Dendritic cell treated with granulocyte-macrophage colony-stimulating factor and Interleukin-4, amounts not matched to agents 40 ng/mL and 50 ng/mL, for 4 days (primary cell): ENCODE results near the gene ZNF567.
"Not testable (repeated sequence)": the region's sequence is repeated elsewhere in the genome, so short reads cannot be mapped to it uniquely, and the experiment has no call there.

Source experiments
- H3K27ac Mint-ChIP-seq: one replicate; pipeline ENCODE4 v1.8.0; 2022; ENCODE audit warnings: mild to moderate bottlenecking, mixed read lengths
- H3K27me3 Mint-ChIP-seq: one replicate; pipeline ENCODE4 v1.8.0; 2022; ENCODE audit warnings: mild to moderate bottlenecking, mixed read lengths
- H3K36me3 Mint-ChIP-seq: one replicate; pipeline ENCODE4 v1.8.0; 2022; ENCODE audit warnings: low read depth, mixed read lengths
- H3K4me1 Mint-ChIP-seq: one replicate; pipeline ENCODE4 v1.8.0; 2022; ENCODE audit warnings: low read depth, mixed read lengths
- H3K4me3 Mint-ChIP-seq: one replicate; pipeline ENCODE4 v1.8.0; 2022; ENCODE audit warnings: mild to moderate bottlenecking, moderate library complexity, mixed read lengths
- H3K9me3 Mint-ChIP-seq: one replicate; pipeline ENCODE4 v1.8.0; 2022; ENCODE audit warnings: mixed read lengths
- intact Hi-C: fragments of 100-400 bp; cut with micrococcal nuclease; formaldehyde crosslinking; loops from one replicate; pipeline ENCODE4 v1.15.0; 2022

Gene ZNF567

GRCh38 chr19:36709423-36709822, 22.0 kb downstream of the ZNF567 start:
- Mint-ChIP-seq H3K4me1 (no peaks in the 10 kb centered on the region), H3K4me3 (no peak overlapping the region), H3K9me3 (peaks cover 100% of the 10 kb centered on the region), H3K36me3 (peaks cover 93% of the 10 kb centered on the region), H3K27ac (no peak overlapping the region), H3K27me3 (no peaks in the 10 kb centered on the region)
- intact Hi-C loops: no loop called here

- H3K9me3 Mint-ChIP-seq: peaks cover 74% of the 10 kb centered on the region
- intact Hi-C loops: no loop called here
These were observed 32.5 kb downstream of the ZNF567 start for GRCh38 chr19:36719687-36720556.

GRCh38 chr19:36736166-36736565, 48.8 kb downstream of the ZNF567 start:
- Mint-ChIP-seq H3K9me3 (peaks cover 95% of the 10 kb centered on the region), H3K36me3 (peaks cover 32% of the 10 kb centered on the region)
- H3K4me3 Mint-ChIP-seq, intact Hi-C loops, H3K27ac Mint-ChIP-seq, H3K27me3 Mint-ChIP-seq, H3K4me1 Mint-ChIP-seq: not testable (repeated sequence)

More at GRCh38 chr19:36719687-36720556, 32.5 kb downstream of the ZNF567 start:
- H3K4me1 Mint-ChIP-seq: no peaks in the 10 kb centered on the region
- no peak overlapping the region for H3K4me3 Mint-ChIP-seq
- H3K27ac Mint-ChIP-seq: no peak overlapping the region
- H3K27me3 Mint-ChIP-seq: no peaks in the 10 kb centered on the region
- H3K36me3 Mint-ChIP-seq: peaks cover 71% of the 10 kb centered on the region

GRCh38 chr19:36745870-36746269, 58.5 kb downstream of the ZNF567 start:
- H3K4me3 Mint-ChIP-seq: no peak overlapping the region
- no peaks in the 10 kb centered on the region for H3K27me3 Mint-ChIP-seq
- H3K4me1 Mint-ChIP-seq: no peaks in the 10 kb centered on the region
- peaks cover 92% of the 10 kb centered on the region for H3K9me3 Mint-ChIP-seq
- intact Hi-C loops: no loop called here
- H3K27ac Mint-ChIP-seq: no peak overlapping the region
- H3K36me3 Mint-ChIP-seq: peaks cover 50% of the 10 kb centered on the region

GRCh38 chr19:36747750-36748149, 60.3 kb downstream of the ZNF567 start:
- H3K9me3 Mint-ChIP-seq: peaks cover 87% of the 10 kb centered on the region
- H3K27ac Mint-ChIP-seq: no peak overlapping the region
- no peaks in the 10 kb centered on the region for H3K4me1 Mint-ChIP-seq
- intact Hi-C loops: no loop called here
- peaks cover 67% of the 10 kb centered on the region for H3K36me3 Mint-ChIP-seq
- H3K27me3 Mint-ChIP-seq: no peaks in the 10 kb centered on the region
- no peak overlapping the region for H3K4me3 Mint-ChIP-seq

- peaks cover 85% of the 10 kb centered on the region for H3K9me3 Mint-ChIP-seq
- no peaks in the 10 kb centered on the region for H3K4me1 Mint-ChIP-seq
- no peak overlapping the region for H3K27ac Mint-ChIP-seq
These were observed 61.2 kb downstream of the ZNF567 start for GRCh38 chr19:36748431-36749275.

GRCh38 chr19:36749613-36750012, 62.2 kb downstream of the ZNF567 start:
- intact Hi-C loops, H3K4me1 Mint-ChIP-seq, H3K27me3 Mint-ChIP-seq, H3K4me3 Mint-ChIP-seq, H3K27ac Mint-ChIP-seq: not testable (repeated sequence)
- peaks cover 81% of the 10 kb centered on the region for H3K36me3 Mint-ChIP-seq
- peaks cover 85% of the 10 kb centered on the region for H3K9me3 Mint-ChIP-seq

More at GRCh38 chr19:36748431-36749275, 61.2 kb downstream of the ZNF567 start:
- H3K27me3 Mint-ChIP-seq: no peaks in the 10 kb centered on the region
- no peak overlapping the region for H3K4me3 Mint-ChIP-seq
- H3K36me3 Mint-ChIP-seq: peaks cover 76% of the 10 kb centered on the region
- intact Hi-C loops: no loop called here

- peaks cover 85% of the 10 kb centered on the region for H3K9me3 Mint-ChIP-seq
- intact Hi-C loops: no loop called here
- H3K27me3 Mint-ChIP-seq: no peaks in the 10 kb centered on the region
- no peak overlapping the region for H3K27ac Mint-ChIP-seq
- H3K4me1 Mint-ChIP-seq: no peaks in the 10 kb centered on the region
- H3K4me3 Mint-ChIP-seq: no peak overlapping the region
- H3K36me3 Mint-ChIP-seq: peaks cover 81% of the 10 kb centered on the region
These were observed 62.8 kb downstream of the ZNF567 start for GRCh38 chr19:36750066-36750691.
